WTC11 (cell line): ENCODE measurements around the gene NDRG4. TPM values are rescaled to one million over a fixed set of nuclear protein-coding genes. Genes with fewer than 3 reads are reported as not detected.

Source experiments
- ATAC-seq: fragments of 200-7000 bp; cut with Tn5 transposase; 2 replicates; pipeline ENCODE4 v1.10.0; 2021; ENCODE audit warnings: mild to moderate bottlenecking, moderate library complexity
- CTCF ChIA-PET: fragments of 300-600 bp; sonication (Branson Sonifier 250); formaldehyde crosslinking; loops from one replicate; lab custom pipeline; 2021; ENCODE audit warnings: antibody characterized with exemption; lab: Charles Lee
- POLR2A ChIA-PET: fragments of 350-600 bp; sonication (Branson Sonifier 250); formaldehyde crosslinking; loops from one replicate; lab custom pipeline; 2021; ENCODE audit warnings: antibody characterized with exemption; lab: Charles Lee
- DNase-seq: peaks from one replicate; pipeline ENCODE4 v3.0.0; 2021; ENCODE audit warnings: low spot score
- H3K27ac Mint-ChIP-seq: 2 replicates; pipeline ENCODE4 v1.8.0; 2021; ENCODE audit warnings: mixed read lengths
- H3K27me3 Mint-ChIP-seq: 2 replicates; pipeline ENCODE4 v1.8.0; 2021; ENCODE audit warnings: low read depth, mild to moderate bottlenecking, moderate library complexity, mixed read lengths
- H3K36me3 Mint-ChIP-seq: 2 replicates; pipeline ENCODE4 v1.8.0; 2021; ENCODE audit warnings: mixed read lengths
- H3K4me1 Mint-ChIP-seq: 2 replicates; pipeline ENCODE4 v1.8.0; 2022; ENCODE audit warnings: mixed read lengths
- H3K4me3 Mint-ChIP-seq: 2 replicates; pipeline ENCODE4 v1.8.0; 2021; ENCODE audit warnings: mild to moderate bottlenecking, moderate library complexity, mixed read lengths
- H3K9me3 Mint-ChIP-seq: 2 replicates; pipeline ENCODE4 v1.8.0; 2021; ENCODE audit warnings: mixed read lengths
- ATF2 ChIP-seq: sonication (generic); formaldehyde crosslinking; IDR thresholded peaks from 2 replicates; pipeline ENCODE4 v1.8.1; 2022; ENCODE audit warnings: low read depth, missing genetic modification reagents, borderline replicate concordance
- ATF3 ChIP-seq: sonication (generic); formaldehyde crosslinking; conservative IDR thresholded peaks from 2 replicates; pipeline ENCODE4 v1.8.1; 2022; ENCODE audit warnings: mild to moderate bottlenecking, missing genetic modification reagents
- ATF6 ChIP-seq: sonication (generic); formaldehyde crosslinking; IDR thresholded peaks from 2 replicates; pipeline ENCODE4 v1.8.1; 2023; ENCODE audit warnings: mild to moderate bottlenecking, missing genetic modification reagents
- ELF4 ChIP-seq: sonication (generic); formaldehyde crosslinking; IDR thresholded peaks from 2 replicates; pipeline ENCODE4 v1.8.1; 2022; ENCODE audit warnings: low read depth, mild to moderate bottlenecking, moderate library complexity, missing genetic modification reagents
- ERG ChIP-seq: fragments of 250-450 bp; sonication (Bioruptor Pico); IDR thresholded peaks from 2 replicates; pipeline ENCODE4 v1.8.0; 2021; ENCODE audit warnings: mild to moderate bottlenecking
- HMGXB4 ChIP-seq: sonication (generic); formaldehyde crosslinking; IDR thresholded peaks from 2 replicates; pipeline ENCODE4 v1.8.1; 2023; ENCODE audit warnings: mild to moderate bottlenecking, moderate library complexity, missing genetic modification reagents
- IRF2 ChIP-seq: sonication (generic); formaldehyde crosslinking; IDR thresholded peaks from 2 replicates; pipeline ENCODE4 v1.8.0; 2022; ENCODE audit warnings: low read depth, missing genetic modification reagents, borderline replicate concordance
- NFATC4 ChIP-seq: fragments of 250-450 bp; sonication (Bioruptor Pico); IDR thresholded peaks from 2 replicates; pipeline ENCODE4 v1.9.0; 2021; ENCODE audit warnings: mild to moderate bottlenecking
- NFYB ChIP-seq: sonication (generic); formaldehyde crosslinking; conservative IDR thresholded peaks from 2 replicates; pipeline ENCODE4 v1.8.0; 2022; ENCODE audit warnings: low read depth, missing genetic modification reagents
- PRRX2 ChIP-seq: fragments of 250-450 bp; sonication (Bioruptor Pico); IDR thresholded peaks from 2 replicates; pipeline ENCODE4 v1.8.0; 2021; ENCODE audit warnings: mild to moderate bottlenecking
- TEAD4 ChIP-seq: sonication (generic); formaldehyde crosslinking; IDR thresholded peaks from 2 replicates; pipeline ENCODE4 v1.8.0; 2022; ENCODE audit warnings: mild to moderate bottlenecking, missing genetic modification reagents
- USF2 ChIP-seq: sonication (generic); formaldehyde crosslinking; IDR thresholded peaks from 2 replicates; pipeline ENCODE4 v1.8.1; 2023; ENCODE audit warnings: mild to moderate bottlenecking, missing genetic modification reagents, moderate library complexity
- ZBTB21 ChIP-seq: sonication (generic); formaldehyde crosslinking; IDR thresholded peaks from 2 replicates; pipeline ENCODE4 v1.8.1; 2023; ENCODE audit warnings: mild to moderate bottlenecking, missing genetic modification reagents, borderline replicate concordance
- ZBTB43 ChIP-seq: sonication (generic); formaldehyde crosslinking; IDR thresholded peaks from 2 replicates; pipeline ENCODE4 v1.8.1; 2023; ENCODE audit warnings: mild to moderate bottlenecking, missing genetic modification reagents
- ZMAT4 ChIP-seq: fragments of 250-450 bp; sonication (Bioruptor Pico); IDR thresholded peaks from 2 replicates; pipeline ENCODE4 v1.9.0; 2021; ENCODE audit warnings: mild to moderate bottlenecking
- ZNF121 ChIP-seq: sonication (generic); formaldehyde crosslinking; IDR thresholded peaks from 2 replicates; pipeline ENCODE4 v1.8.0; 2023; ENCODE audit warnings: missing genetic modification reagents
- total RNA-seq: library from RNA; stranded (reverse); gene quantifications from 3 replicates; pipeline ENCODE4 v1.2.3, GENCODE V29; 2021

Gene NDRG4
- total RNA-seq, 1 experiment from 2014 or later: 20.5 TPM

GRCh38 chr16:58543685-58544084 lies 43.7 kb downstream of the NDRG4 start:
- DNase-seq: no peak
- Mint-ChIP-seq H3K27me3 (no peaks in the 10 kb centered on the region), H3K9me3 (no peaks in the 10 kb centered on the region), H3K27ac (no peak overlapping the region), H3K4me3 (no peak overlapping the region), H3K4me1 (no peaks in the 10 kb centered on the region), H3K36me3 (peaks cover 91% of the 10 kb centered on the region)
- ChIA-PET CTCF (interaction anchor here (0.9 to 1.2 kb wide), 2 partner anchors 16 to 213 kb away, joined by 3 read pairs; no protein-coding TSS in a partner anchor), POLR2A (no interaction called here)
- no peak for ATAC-seq
- TF ChIP-seq TEAD4 (CRISPR knock-in tag) (no peak), ATF6 (CRISPR knock-in tag) (no peak), PRRX2 (CRISPR knock-in tag) (no peak), ERG (CRISPR knock-in tag) (no peak)

GRCh38 chr16:58548378-58548777 lies 48.4 kb downstream of the NDRG4 start:
- Mint-ChIP-seq H3K27ac (no peak overlapping the region), H3K9me3 (no peaks in the 10 kb centered on the region), H3K27me3 (no peaks in the 10 kb centered on the region), H3K36me3 (peaks cover 90% of the 10 kb centered on the region), H3K4me3 (no peak overlapping the region), H3K4me1 (no peaks in the 10 kb centered on the region)
- ChIA-PET CTCF (interaction anchor here (0.5 kb wide), 1 partner anchor 9 kb away, joined by 3 read pairs; no protein-coding TSS in a partner anchor), POLR2A (no interaction called here)
- DNase-seq: no peak
- TF ChIP-seq ZNF121 (CRISPR knock-in tag) (no peak), NFATC4 (CRISPR knock-in tag) (no peak), USF2 (CRISPR knock-in tag) (no peak), IRF2 (no peak), ATF2 (CRISPR knock-in tag) (no peak), ERG (CRISPR knock-in tag) (no peak), ATF3 (no peak), NFYB (no peak), ZMAT4 (no peak), ZBTB21 (CRISPR knock-in tag) (no peak), HMGXB4 (CRISPR knock-in tag) (no peak), ELF4 (no peak), ZBTB43 (CRISPR knock-in tag) (no peak)
- no peak for ATAC-seq
